T-helper 2 cell treated with Interferon-gamma antibody and Interleukin-4, amounts not matched to agents 5 μg/mL and 100 μg/mL, for 36 hours (primary cell): Measurements from ENCODE around the gene ARHGEF2.
A peak's percentile ranks its signal among the peaks of the same experiment; 100 is the strongest.
"Not testable (repeated sequence)": the region's sequence is repeated elsewhere in the genome, so short reads cannot be mapped to it uniquely, and the experiment has no call there.

Experiments
- DNase-seq: peaks from one replicate; pipeline ENCODE4 v3.0.0; 2021; ENCODE audit warnings: low spot score
- H3K27ac Mint-ChIP-seq: one replicate; pipeline ENCODE4 v1.8.0; 2021; ENCODE audit warnings: mild to moderate bottlenecking, mixed read lengths
- H3K27me3 Mint-ChIP-seq: one replicate; pipeline ENCODE4 v1.8.0; 2021; ENCODE audit warnings: low read depth, mixed read lengths
- H3K36me3 Mint-ChIP-seq: one replicate; pipeline ENCODE4 v1.8.0; 2021; ENCODE audit warnings: low read depth, mixed read lengths
- H3K4me1 Mint-ChIP-seq: one replicate; pipeline ENCODE4 v1.8.0; 2021; ENCODE audit warnings: low read depth, mixed read lengths
- H3K4me3 Mint-ChIP-seq: one replicate; pipeline ENCODE4 v1.8.0; 2022; ENCODE audit warnings: mild to moderate bottlenecking, moderate library complexity, mixed read lengths
- H3K9me3 Mint-ChIP-seq: one replicate; pipeline ENCODE4 v1.8.0; 2021; ENCODE audit warnings: mixed read lengths

The ARHGEF2 gene

DNA sequence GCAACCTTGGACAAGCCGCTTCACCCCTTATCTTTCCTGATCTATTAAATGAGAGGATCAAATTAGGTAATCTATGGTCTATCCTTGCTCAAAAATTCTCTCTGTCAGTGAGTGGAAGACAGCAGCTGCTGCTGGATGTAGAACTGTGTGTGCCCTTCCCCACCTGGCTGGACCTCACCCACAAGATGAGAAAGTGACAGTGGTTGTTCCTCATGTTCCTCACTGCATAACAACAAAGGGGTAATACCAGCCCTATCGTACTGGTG, 25.5 kb upstream of the ARHGEF2 start:
- Mint-ChIP-seq H3K27ac (no peak overlapping the region), H3K36me3 (peaks cover 12% of the 10 kb centered on the region), H3K4me1 (peaks cover 22% of the 10 kb centered on the region), H3K9me3 (no peaks in the 10 kb centered on the region), H3K4me3 (no peak overlapping the region), H3K27me3 (no peaks in the 10 kb centered on the region)
- no peak for DNase-seq

DNA sequence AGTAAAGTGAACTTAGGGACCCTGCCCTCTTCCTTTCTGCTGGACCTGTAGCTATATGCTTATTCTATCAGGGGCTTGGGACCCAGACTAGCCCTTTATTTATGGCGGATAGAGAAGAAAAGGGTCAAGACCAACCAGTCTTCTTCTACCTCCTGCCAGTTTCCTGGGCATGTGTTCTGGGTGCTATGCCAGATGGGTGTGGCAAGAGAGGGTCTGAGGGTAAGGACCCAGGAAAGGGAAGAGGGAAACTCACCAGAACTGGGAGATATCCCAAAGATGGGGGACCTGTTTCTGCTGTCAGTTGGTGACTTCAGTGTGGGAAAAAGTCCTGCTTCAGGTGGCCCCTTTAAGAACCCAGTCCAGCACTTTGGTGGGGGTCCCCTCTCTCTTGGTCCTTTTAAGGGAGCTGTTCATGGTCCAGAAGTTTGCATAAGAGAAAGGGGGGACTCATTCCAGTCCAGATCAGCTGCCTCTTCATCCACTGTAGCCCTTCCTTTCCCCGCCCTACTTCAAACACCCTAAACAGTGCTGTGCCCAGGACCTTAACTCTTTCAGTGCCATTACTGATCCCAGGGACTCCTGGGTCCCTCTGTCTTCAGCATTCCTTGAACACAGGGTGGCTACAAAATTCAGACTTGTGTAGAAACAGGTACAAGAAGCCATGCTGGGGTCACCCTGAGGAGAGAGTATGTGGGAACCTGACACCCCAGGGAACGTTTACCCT, 24.0 kb upstream of the ARHGEF2 start:
- Mint-ChIP-seq H3K27me3 (no peaks in the 10 kb centered on the region), H3K36me3 (peaks cover 6% of the 10 kb centered on the region), H3K27ac (no peak overlapping the region), H3K9me3 (no peaks in the 10 kb centered on the region), H3K4me3 (no peak overlapping the region), H3K4me1 (peaks cover 18% of the 10 kb centered on the region)
- no peak for DNase-seq

DNA sequence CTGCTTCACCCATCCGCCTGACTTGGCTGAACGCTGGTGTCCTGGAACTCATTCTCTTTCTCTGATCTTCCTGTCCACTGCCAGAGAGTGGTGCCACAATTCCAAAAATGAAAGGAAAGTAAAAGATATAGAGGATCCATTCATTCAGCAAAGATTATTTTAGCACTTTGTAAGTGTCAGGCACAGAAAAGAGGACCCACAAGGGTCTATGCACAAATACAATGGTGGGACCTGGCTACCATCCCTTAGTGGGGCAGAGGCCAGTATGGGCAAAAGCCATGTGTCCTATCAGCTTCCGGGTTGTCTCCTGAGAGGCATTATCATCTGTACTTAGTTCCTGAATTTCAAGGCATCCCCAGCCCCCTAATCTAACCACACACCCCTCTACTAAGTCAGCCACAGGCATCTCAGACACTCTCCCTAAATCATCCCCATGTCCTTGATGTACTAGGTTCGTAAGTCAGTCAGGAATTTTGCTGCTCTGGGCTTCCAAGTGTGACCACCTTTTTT, 23.4 kb upstream of the ARHGEF2 start:
- Mint-ChIP-seq H3K4me1 (peaks cover 17% of the 10 kb centered on the region), H3K27me3 (no peaks in the 10 kb centered on the region), H3K36me3 (peaks cover 1% of the 10 kb centered on the region), H3K27ac (peak overlapping the region; percentile 47), H3K9me3 (no peaks in the 10 kb centered on the region), H3K4me3 (no peak overlapping the region)
- no peak for DNase-seq

DNA sequence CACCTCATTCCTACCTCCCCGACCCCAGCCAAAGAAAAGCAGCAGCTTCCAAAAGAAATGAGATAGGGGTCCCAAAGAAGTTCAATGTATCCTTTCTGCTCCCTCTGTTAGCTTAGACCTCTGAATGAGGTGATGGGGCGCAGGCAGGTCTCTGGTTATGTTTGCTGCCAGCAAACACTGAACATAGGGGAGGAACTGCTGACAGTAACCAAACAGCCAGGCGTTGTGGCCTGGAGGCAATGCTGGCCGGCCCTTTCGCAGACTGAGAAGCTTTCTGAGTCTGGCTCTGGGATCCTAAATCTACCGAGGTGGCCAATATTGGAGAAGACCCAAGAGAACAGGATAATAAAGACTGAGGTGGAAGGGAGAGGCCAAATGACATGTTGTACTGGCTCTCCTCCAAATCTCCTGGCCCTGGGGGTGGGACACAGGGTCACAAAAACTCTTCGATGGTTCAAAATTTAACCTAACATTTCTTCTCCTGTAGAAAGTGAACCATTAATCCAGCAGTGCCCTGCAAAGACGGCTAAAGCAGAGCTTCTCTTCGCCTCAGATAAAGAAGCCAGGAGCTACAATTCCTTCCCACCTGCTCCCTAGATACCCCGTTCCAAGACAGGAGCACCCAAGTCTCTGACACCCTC, 22.8 kb upstream of the ARHGEF2 start:
- Mint-ChIP-seq H3K27me3 (no peaks in the 10 kb centered on the region), H3K4me3 (no peak overlapping the region), H3K4me1 (peaks cover 19% of the 10 kb centered on the region), H3K27ac (peak overlapping the region; percentile 47), H3K9me3 (no peaks in the 10 kb centered on the region), H3K36me3 (no peaks in the 10 kb centered on the region)
- DNase-seq, result no peak

DNA sequence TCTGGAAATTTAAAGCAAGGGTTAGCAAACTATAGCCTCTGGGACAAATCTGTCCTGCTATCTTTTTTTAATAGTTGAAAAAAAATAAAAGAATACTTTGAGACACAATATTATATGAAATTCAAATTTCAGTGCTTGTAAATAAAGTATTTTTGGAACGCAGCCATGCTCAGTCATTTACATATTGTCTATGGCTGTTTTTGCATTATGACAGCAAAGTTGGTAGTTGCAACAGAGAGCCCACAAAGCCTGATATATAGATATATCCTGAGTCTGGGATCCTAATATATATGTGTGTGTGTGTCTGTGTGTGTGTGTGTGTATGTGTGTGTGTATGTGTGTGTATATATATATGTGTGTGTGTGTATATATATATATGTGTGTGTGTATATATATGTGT, 21.6 kb upstream of the ARHGEF2 start:
- no peak for DNase-seq
- Mint-ChIP-seq H3K4me3 (no peak overlapping the region), H3K4me1 (peaks cover 17% of the 10 kb centered on the region), H3K9me3 (no peaks in the 10 kb centered on the region), H3K27ac (no peak overlapping the region), H3K36me3 (no peaks in the 10 kb centered on the region), H3K27me3 (no peaks in the 10 kb centered on the region)

DNA sequence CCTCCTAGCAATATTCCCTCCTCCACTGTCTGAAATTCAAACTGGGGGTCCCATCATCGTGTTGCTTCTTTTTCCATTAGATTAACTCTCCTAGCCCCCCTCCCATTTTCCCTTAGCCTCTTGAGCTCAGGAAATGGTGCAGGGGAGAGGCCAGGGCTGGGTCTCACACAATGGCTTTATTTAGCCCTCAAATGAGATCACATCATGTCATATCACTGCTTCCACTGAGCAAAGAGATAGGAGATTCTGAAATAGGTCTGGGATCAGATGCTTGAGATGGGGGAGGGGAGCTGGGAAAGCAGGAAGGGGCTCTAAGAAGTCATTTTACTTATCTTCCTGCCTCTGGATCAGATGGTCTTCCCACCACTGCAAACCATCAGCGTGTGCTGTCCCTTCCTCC, 17.8 kb upstream of the ARHGEF2 start:
- H3K9me3 Mint-ChIP-seq, result no peaks in the 10 kb centered on the region
- H3K4me1 Mint-ChIP-seq, result peaks cover 9% of the 10 kb centered on the region
- no peaks in the 10 kb centered on the region for H3K36me3 Mint-ChIP-seq
- no peak overlapping the region for H3K4me3 Mint-ChIP-seq
- no peak for DNase-seq
- no peak overlapping the region for H3K27ac Mint-ChIP-seq
- no peaks in the 10 kb centered on the region for H3K27me3 Mint-ChIP-seq

DNA sequence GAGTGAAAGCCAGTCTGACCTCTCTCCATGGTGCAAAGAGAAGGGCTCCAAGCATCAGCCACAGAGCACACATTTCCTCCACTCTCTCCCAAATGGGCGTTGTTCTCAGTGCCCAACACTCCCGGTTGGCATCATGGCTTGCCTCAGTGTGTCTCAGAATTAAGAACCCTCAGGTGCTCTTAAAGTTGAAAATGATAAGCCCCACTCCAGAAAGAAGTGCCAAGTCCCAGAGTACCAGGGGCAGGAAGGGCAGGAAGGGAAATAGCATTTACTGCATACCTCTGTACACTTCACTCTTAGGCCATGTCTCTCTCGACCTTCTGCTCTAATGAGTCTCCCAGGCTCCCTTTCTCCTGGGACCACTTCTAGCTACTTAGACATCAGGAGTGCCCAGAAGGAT, 15.2 kb upstream of the ARHGEF2 start:
- no peak overlapping the region for H3K4me3 Mint-ChIP-seq
- DNase-seq, result no peak
- H3K27ac Mint-ChIP-seq, result no peak overlapping the region
- H3K36me3 Mint-ChIP-seq, result no peaks in the 10 kb centered on the region
- no peaks in the 10 kb centered on the region for H3K9me3 Mint-ChIP-seq
- peaks cover 21% of the 10 kb centered on the region for H3K4me1 Mint-ChIP-seq
- H3K27me3 Mint-ChIP-seq, result no peaks in the 10 kb centered on the region

DNA sequence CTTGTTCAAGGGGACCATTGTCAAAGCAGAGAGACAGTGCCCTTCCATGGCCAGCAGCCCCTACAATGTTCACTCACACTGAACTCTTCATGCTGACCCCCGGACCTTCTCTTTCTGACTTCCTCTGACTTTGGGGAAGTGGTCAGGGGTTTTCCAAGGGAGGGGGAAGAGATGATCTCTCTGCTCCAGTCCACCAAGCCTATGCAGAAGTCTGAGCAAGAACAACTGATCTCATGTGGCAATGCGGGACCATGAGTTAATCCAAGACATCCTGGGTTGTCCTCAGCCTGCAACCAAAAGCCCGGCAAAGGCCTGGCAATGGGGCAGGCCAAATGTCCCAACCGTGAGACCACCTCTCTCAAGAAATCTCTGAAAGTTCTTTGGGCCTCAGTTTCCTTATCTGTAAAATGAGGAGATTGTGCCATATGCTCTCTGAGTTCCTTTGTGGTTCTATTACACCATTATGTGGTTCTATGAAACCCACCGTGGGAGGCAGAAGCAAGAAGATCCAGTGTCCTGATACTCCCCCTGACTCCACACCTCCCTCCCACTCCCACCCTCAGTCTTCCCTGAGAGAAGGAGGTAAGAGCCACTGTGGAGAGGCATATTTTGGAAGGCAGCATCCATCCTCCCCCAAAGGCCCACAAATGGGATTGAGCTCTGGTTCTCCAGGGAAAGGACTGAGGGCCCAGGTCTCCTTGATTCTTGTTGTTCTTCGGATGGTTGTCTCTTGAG, 11.8 kb upstream of the ARHGEF2 start:
- H3K9me3 Mint-ChIP-seq, result no peaks in the 10 kb centered on the region
- no peak overlapping the region for H3K4me3 Mint-ChIP-seq
- no peaks in the 10 kb centered on the region for H3K36me3 Mint-ChIP-seq
- H3K27me3 Mint-ChIP-seq, result no peaks in the 10 kb centered on the region
- no peak for DNase-seq
- H3K4me1 Mint-ChIP-seq, result peaks cover 11% of the 10 kb centered on the region
- no peak overlapping the region for H3K27ac Mint-ChIP-seq

DNA sequence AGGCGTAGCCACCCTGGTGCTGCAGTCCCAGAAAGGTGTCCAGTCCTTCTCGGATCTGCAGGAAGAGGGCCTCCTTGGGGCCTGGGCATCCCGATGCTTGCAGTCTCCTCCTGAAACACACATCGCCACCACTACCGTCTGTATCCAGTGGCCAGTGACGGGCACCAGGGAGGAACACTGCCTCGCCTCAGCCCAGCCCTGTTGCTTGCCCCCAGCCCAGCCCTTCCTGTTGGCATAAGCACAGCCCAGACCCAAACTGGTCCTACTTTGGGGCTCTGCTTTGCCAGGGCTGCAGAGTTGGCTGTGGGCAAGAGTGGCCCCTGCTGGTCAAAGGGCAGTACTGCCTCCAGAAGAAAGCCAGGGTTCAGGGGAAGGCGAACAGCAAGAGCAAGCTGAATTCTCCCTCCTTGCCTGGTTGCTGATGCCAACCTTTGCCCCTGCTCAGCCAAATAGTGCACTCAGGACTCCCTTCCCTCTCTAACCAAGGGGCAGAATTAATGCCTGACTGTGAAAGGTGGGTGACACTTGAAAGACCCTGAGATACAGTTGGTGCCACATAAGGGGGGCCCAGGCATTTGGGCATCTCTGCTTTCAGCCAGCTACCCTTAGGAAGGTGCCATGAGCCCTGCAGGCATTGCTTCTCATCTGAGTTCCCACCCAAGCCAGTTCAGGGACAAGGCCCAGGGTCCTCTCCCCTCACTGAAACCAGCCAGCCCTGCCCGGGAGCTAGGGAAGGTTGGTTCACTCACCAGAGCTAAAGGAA, 11.1 kb upstream of the ARHGEF2 start:
- no peaks in the 10 kb centered on the region for H3K27me3 Mint-ChIP-seq

DNA sequence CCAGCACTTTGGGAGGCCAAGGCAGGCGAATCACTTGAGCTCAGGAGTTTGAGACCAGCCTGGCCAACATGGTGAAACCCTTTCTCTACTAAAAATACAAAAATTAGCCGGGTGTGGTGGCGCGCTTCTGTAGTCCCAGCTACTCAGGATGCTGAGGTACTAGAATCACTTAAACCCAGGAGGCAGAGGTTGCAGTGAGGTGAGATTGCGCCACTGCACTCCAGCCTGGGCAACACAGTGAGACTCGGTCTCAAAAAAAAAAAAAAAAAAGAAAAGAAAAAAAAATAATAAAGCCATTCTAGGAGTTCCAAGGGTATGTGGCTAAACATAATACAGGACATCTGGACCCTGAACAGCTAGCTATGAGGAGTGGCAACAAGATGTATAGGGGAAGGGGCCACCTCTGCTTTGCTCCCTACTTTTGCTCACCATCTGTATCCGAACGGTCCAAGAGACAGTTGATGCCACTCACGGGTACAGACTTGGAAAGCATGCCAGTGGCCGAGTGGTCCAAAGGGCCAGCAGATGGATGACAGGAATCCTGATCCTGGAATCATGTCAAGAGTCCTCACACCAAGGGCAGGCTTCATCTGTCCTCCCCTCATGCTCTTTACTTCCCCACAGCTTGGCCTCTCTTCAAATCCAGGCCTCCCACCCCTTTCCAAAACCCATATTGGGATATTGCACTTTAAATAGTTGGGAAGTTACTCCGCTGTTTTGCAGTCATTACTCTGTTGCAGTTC, 6.7 kb upstream of the ARHGEF2 start:
- H3K27me3 Mint-ChIP-seq, H3K9me3 Mint-ChIP-seq, DNase-seq, H3K27ac Mint-ChIP-seq, H3K4me3 Mint-ChIP-seq, H3K36me3 Mint-ChIP-seq: not testable (repeated sequence)
- H3K4me1 Mint-ChIP-seq, result peaks cover 42% of the 10 kb centered on the region

More for the DNA sequence above, 11.1 kb upstream of the ARHGEF2 start:
- Mint-ChIP-seq H3K4me3 (no peak overlapping the region), H3K9me3 (no peaks in the 10 kb centered on the region), H3K4me1 (peaks cover 12% of the 10 kb centered on the region), H3K36me3 (no peaks in the 10 kb centered on the region), H3K27ac (no peak overlapping the region)
- DNase-seq, result peak; percentile 68

DNA sequence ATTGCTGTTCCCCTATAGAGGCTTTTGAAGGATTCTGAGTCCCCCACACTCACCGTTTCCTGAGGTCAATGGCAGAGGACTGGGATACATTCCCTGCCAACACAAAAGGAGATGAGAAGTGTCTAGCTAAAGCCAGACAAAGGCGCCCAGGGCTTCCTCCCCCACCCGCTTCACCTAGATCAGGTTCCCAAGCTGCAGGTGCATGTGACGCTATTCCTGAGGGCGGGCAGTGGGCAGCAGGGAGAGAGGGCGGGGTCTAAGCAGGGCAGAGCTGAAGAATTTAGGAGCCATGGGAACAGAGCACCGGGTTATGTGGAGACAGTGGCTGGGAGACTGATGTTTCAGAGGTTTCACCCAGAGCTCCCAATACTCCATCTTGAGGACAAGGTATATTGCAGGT, 6.0 kb upstream of the ARHGEF2 start:
- Mint-ChIP-seq H3K4me3 (no peak overlapping the region), H3K4me1 (peaks cover 42% of the 10 kb centered on the region), H3K27me3 (no peaks in the 10 kb centered on the region), H3K9me3 (no peaks in the 10 kb centered on the region), H3K27ac (no peak overlapping the region), H3K36me3 (peaks cover 6% of the 10 kb centered on the region)
- DNase-seq, result no peak

DNA sequence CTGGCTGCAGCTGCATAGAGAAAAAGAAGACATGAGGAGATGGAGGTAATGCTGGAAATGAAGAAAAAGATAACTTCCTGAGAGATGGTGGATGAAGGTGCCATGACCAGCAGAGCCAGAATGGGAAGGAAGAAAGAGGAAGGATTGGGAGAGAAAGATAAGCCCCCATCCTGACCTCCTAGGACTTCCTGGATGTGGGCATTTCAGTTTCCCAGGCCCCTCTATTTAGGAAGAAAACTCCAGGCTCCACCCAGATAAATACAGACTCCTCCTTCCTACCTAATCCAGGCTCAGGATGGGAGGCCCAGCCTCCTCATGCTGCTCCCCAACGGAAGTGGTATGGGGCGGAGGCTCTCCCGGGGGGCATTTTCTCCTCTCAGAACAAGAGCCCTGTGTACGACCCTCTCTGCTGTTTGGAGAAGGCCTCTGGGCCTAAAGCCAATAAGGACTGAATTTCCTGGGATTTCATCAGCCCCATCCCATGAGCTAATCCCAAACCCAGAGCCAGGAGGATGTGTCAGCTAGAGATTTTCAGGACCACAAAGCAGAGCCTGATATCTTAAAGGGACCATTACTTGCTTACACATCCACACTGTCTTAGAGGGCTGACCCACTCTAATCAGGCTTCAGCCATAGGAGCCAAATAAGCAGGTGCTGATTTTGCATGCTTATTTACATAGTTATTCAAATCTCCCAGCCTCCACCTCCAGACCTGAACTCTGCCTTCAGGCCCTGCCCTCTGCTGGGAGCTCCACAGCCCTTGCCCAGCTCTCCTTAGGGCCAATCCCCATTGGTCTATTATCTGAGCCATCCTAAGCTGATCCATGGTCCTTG, 5.1 kb upstream of the ARHGEF2 start:
- H3K4me1 Mint-ChIP-seq, result peaks cover 37% of the 10 kb centered on the region

DNA sequence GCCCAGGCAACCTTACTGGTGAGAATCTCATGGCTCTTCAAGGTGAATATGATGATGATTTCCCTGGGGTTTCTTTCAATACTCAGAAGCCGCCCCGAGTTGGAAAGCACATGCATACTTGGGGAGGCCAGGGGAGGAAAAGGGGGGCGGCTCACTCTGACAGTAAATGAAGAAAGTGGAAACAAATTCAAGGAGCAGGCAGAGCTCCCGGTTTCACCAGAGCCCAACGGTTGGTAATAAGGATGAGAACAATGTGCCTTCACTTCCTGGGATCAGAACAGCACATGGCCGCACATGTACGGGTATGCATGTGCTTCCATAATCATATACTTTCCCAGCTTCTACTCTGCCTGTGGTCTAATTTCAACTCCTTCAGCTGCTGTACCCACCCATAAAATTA, 3.8 kb upstream of the ARHGEF2 start:
- Mint-ChIP-seq H3K4me1 (peaks cover 37% of the 10 kb centered on the region), H3K27ac (peak overlapping the region; percentile 65), H3K36me3 (peaks cover 12% of the 10 kb centered on the region), H3K27me3 (no peaks in the 10 kb centered on the region), H3K4me3 (peak overlapping the region; percentile 92), H3K9me3 (no peaks in the 10 kb centered on the region)
- no peak for DNase-seq

More for the DNA sequence above, 5.1 kb upstream of the ARHGEF2 start:
- no peak for DNase-seq
- H3K9me3 Mint-ChIP-seq, result no peaks in the 10 kb centered on the region
- peaks cover 6% of the 10 kb centered on the region for H3K36me3 Mint-ChIP-seq
- H3K27me3 Mint-ChIP-seq, result no peaks in the 10 kb centered on the region
- H3K4me3 Mint-ChIP-seq, result no peak overlapping the region
- peak overlapping the region; percentile 13 for H3K27ac Mint-ChIP-seq
